Glutamatergic neuron (in vitro differentiated cells): Measurements from ENCODE around the gene LMF1. TPM values are rescaled to one million over a fixed set of nuclear protein-coding genes. Genes with fewer than 3 reads are reported as not detected.

Experiments
- DNase-seq: peaks from one replicate; pipeline ENCODE4 v3.0.0; 2022
- H3K27ac Mint-ChIP-seq: one replicate; pipeline ENCODE4 v1.8.0; 2020; ENCODE audit warnings: mild to moderate bottlenecking, mixed read lengths, inconsistent platforms; ENCODE audit not compliant: unreplicated experiment
- H3K27me3 Mint-ChIP-seq: one replicate; pipeline ENCODE4 v1.8.0; 2020; ENCODE audit warnings: mild to moderate bottlenecking, moderate library complexity, mixed read lengths, inconsistent platforms; ENCODE audit not compliant: unreplicated experiment
- H3K36me3 Mint-ChIP-seq: one replicate; pipeline ENCODE4 v1.8.0; 2020; ENCODE audit warnings: mild to moderate bottlenecking, mixed read lengths, inconsistent platforms; ENCODE audit not compliant: unreplicated experiment
- H3K4me1 Mint-ChIP-seq: one replicate; pipeline ENCODE4 v1.8.0; 2020; ENCODE audit warnings: mild to moderate bottlenecking, low read depth, mixed read lengths, inconsistent platforms; ENCODE audit not compliant: unreplicated experiment
- H3K4me3 Mint-ChIP-seq: one replicate; pipeline ENCODE4 v1.8.0; 2020; ENCODE audit warnings: mild to moderate bottlenecking, mixed read lengths, inconsistent platforms; ENCODE audit not compliant: unreplicated experiment
- H3K9me3 Mint-ChIP-seq: one replicate; pipeline ENCODE4 v1.8.0; 2020; ENCODE audit warnings: mild to moderate bottlenecking, moderate library complexity, mixed read lengths, inconsistent platforms; ENCODE audit not compliant: unreplicated experiment
- CTCF ChIP-seq: fragments of 200-600 bp; sonication (generic); IDR thresholded peaks from one replicate; pipeline ENCODE4 v1.5.0; 2021; ENCODE audit not compliant: partially characterized antibody, unreplicated experiment
- total RNA-seq: library from RNA; stranded (reverse); fragmentation: NEBNext Ultra II Directional; extraction: Animal tissue kit (Norgen Biotek cat#: 25700); gene quantifications from one replicate; pipeline ENCODE4 v1.2.1, GENCODE V29; 2021; ENCODE audit not compliant: unreplicated experiment

Gene LMF1
- total RNA-seq, 1 donor from 2014 or later: 17.4 TPM

- peaks cover 10% of the 10 kb centered on the region for H3K27me3 Mint-ChIP-seq
- no peak for DNase-seq
- no peak overlapping the region for H3K4me3 Mint-ChIP-seq
- H3K36me3 Mint-ChIP-seq: peaks cover 23% of the 10 kb centered on the region
- no peak for TF ChIP-seq CTCF
- H3K27ac Mint-ChIP-seq: no peak overlapping the region
- H3K4me1 Mint-ChIP-seq: peaks cover 4% of the 10 kb centered on the region
- H3K9me3 Mint-ChIP-seq: peaks cover 10% of the 10 kb centered on the region
Measured at GRCh38 chr16:967077-967541, 3.7 kb downstream of the LMF1 start.

GRCh38 chr16:966505-966904 lies 4.3 kb downstream of the LMF1 start:
- no peak for TF ChIP-seq CTCF
- no peak overlapping the region for H3K27ac Mint-ChIP-seq
- peaks cover 18% of the 10 kb centered on the region for H3K36me3 Mint-ChIP-seq
- peaks cover 5% of the 10 kb centered on the region for H3K9me3 Mint-ChIP-seq
- peaks cover 4% of the 10 kb centered on the region for H3K4me1 Mint-ChIP-seq
- no peak for DNase-seq
- H3K27me3 Mint-ChIP-seq: peaks cover 9% of the 10 kb centered on the region
- H3K4me3 Mint-ChIP-seq: no peak overlapping the region

- no peak for TF ChIP-seq CTCF
- H3K36me3 Mint-ChIP-seq: peaks cover 17% of the 10 kb centered on the region
Measured at GRCh38 chr16:966035-966434, 4.7 kb downstream of the LMF1 start.

GRCh38 chr16:965487-965886 lies 5.3 kb downstream of the LMF1 start:
- H3K27ac Mint-ChIP-seq: no peak overlapping the region
- peaks cover 4% of the 10 kb centered on the region for H3K4me1 Mint-ChIP-seq
- peaks cover 9% of the 10 kb centered on the region for H3K27me3 Mint-ChIP-seq
- no peak overlapping the region for H3K4me3 Mint-ChIP-seq
- H3K36me3 Mint-ChIP-seq: peaks cover 17% of the 10 kb centered on the region
- TF ChIP-seq CTCF: no peak
- H3K9me3 Mint-ChIP-seq: peaks cover 4% of the 10 kb centered on the region
- no peak for DNase-seq

More at GRCh38 chr16:966035-966434, 4.7 kb downstream of the LMF1 start:
- Mint-ChIP-seq H3K4me1 (peaks cover 4% of the 10 kb centered on the region), H3K4me3 (no peak overlapping the region), H3K9me3 (peaks cover 4% of the 10 kb centered on the region), H3K27me3 (peaks cover 9% of the 10 kb centered on the region), H3K27ac (no peak overlapping the region)
- DNase-seq: no peak

GRCh38 chr16:965036-965395 lies 5.8 kb downstream of the LMF1 start:
- DNase-seq: no peak
- H3K27ac Mint-ChIP-seq: no peak overlapping the region
- no peak for TF ChIP-seq CTCF
- H3K4me3 Mint-ChIP-seq: no peak overlapping the region
- H3K36me3 Mint-ChIP-seq: peaks cover 17% of the 10 kb centered on the region
- H3K4me1 Mint-ChIP-seq: peaks cover 4% of the 10 kb centered on the region
- H3K9me3 Mint-ChIP-seq: peaks cover 5% of the 10 kb centered on the region
- H3K27me3 Mint-ChIP-seq: peaks cover 9% of the 10 kb centered on the region
